HUDEP-2 (cell line): ENCODE results near the gene SKI.

ENCODE experiments used
- DNase-seq, 76 experiments: peaks; one replicate each; lab custom pipeline; 2025; ENCODE audit not compliant: unreplicated experiment in 76 of 76; lab: John Stamatoyannopoulos, UW

SKI gene

GRCh38 chr1:2358651-2359640 is 130.8 kb downstream of the SKI start:
- no peak for DNase-seq
